Coronary artery (tissue), 2 donors: Measurements from ENCODE around the gene IRF4.
A peak's percentile ranks its signal among the peaks of the same experiment; 100 is the strongest.

Source experiments
- DNase-seq: peaks from one replicate; pipeline ENCODE4 v3.0.0-alpha.2; 2017; ENCODE audit warnings: low spot score
- H3K27ac ChIP-seq, 2 donors: fragments of 200-600 bp; sonication (generic); one replicate each; pipeline ENCODE4 v1.5.1; 2016 to 2019
- H3K4me3 ChIP-seq: fragments of 200-600 bp; sonication (generic); 2 replicates; pipeline ENCODE4 v1.5.1; 2016; ENCODE audit warnings: mild to moderate bottlenecking, moderate library complexity
- CTCF ChIP-seq: fragments of 200-600 bp; sonication (generic); IDR thresholded peaks from one replicate; pipeline ENCODE4 v1.5.1; 2019; ENCODE audit warnings: antibody characterized with exemption

IRF4 gene

GRCh38 chr6:428047-428603 is 36.6 kb downstream of the IRF4 start:
- Histone ChIP-seq H3K27ac (no peak overlapping the region), H3K4me3 (no peak overlapping the region)
- TF ChIP-seq CTCF = no peak
- no peak for DNase-seq

GRCh38 chr6:429515-430121 is 38.1 kb downstream of the IRF4 start:
- no peak for TF ChIP-seq CTCF

GRCh38 chr6:431504-431903 is 40.0 kb downstream of the IRF4 start:
- H3K27ac ChIP-seq = no peak overlapping the region
- H3K4me3 ChIP-seq = no peak overlapping the region
- DNase-seq = peak; percentile 12
- TF ChIP-seq CTCF = no peak

More at GRCh38 chr6:429515-430121, 38.1 kb downstream of the IRF4 start:
- Histone ChIP-seq H3K27ac (no peak overlapping the region), H3K4me3 (no peak overlapping the region)
- DNase-seq = no peak

- TF ChIP-seq CTCF = no peak
- Histone ChIP-seq H3K4me3 (no peak overlapping the region), H3K27ac (no peak overlapping the region)
- DNase-seq = peak; percentile 35
Observed at GRCh38 chr6:431986-432385, 40.4 kb downstream of the IRF4 start.

GRCh38 chr6:434051-434705 is 42.6 kb downstream of the IRF4 start:
- DNase-seq = peak; percentile 54
- TF ChIP-seq CTCF = no peak
- Histone ChIP-seq H3K4me3 (no peak overlapping the region), H3K27ac (no peak overlapping the region)

GRCh38 chr6:435441-436307 is 44.1 kb downstream of the IRF4 start:
- DNase-seq = peak; percentile 47
- Histone ChIP-seq H3K4me3 (no peak overlapping the region), H3K27ac (no peak overlapping the region)
- no peak for TF ChIP-seq CTCF
